ENCODE measurements around the gene PHYHD1.

DNA sequence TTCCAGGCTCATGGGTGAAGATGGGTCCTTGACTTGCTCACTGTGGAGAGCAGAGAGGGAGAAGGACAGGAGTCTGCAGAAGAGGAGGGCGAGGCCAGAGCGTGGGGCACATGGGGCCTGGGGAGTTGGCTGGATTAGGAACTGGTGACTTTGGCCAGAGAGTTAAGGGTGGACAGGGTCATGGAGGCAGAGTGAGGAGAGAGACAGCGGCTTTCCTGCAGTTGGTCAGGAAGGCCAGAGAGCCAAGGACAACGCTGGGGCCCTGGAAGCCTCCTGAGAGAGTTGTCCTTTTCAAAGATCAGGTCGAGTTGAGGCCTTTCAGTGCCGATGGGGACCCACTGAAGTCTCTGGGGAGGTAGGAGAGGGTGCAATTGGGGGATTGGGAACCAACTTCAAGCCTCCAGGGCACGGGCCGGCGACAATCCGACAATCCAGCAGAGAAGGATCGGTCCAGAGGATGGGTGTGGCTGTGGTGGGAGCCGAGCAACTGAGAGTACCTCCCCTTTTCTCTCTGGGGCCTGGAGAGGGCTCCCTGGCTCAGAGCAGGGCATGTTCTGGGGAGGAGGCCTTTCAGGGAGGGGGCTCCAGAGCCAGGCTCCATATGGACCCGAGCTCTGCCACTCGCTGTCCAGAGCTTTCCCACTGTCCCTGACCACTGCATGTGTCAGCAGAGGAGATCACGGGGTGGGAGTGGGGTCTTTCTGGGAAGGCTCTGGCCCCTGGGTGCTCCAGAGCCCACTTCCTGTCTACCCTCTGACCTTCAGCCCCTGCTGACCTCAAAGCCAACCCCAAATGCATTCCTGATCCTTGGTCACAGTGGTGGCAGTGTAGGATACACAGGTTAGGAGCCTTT, 7.5 kb upstream of the PHYHD1 start:
- TF ChIP-seq, protein P1, sequence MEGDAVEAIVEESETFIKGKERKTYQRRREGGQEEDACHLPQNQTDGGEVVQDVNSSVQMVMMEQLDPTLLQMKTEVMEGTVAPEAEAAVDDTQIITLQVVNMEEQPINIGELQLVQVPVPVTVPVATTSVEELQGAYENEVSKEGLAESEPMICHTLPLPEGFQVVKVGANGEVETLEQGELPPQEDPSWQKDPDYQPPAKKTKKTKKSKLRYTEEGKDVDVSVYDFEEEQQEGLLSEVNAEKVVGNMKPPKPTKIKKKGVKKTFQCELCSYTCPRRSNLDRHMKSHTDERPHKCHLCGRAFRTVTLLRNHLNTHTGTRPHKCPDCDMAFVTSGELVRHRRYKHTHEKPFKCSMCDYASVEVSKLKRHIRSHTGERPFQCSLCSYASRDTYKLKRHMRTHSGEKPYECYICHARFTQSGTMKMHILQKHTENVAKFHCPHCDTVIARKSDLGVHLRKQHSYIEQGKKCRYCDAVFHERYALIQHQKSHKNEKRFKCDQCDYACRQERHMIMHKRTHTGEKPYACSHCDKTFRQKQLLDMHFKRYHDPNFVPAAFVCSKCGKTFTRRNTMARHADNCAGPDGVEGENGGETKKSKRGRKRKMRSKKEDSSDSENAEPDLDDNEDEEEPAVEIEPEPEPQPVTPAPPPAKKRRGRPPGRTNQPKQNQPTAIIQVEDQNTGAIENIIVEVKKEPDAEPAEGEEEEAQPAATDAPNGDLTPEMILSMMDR (IDR thresholded peaks at IDR 0.05 in 8 of 11, conservative IDR thresholded peaks at IDR 0.05 in 3 of 11): no peak
- peak; percentile 13 to 60 (median 48) for TF ChIP-seq POLR2AphosphoS5 (IDR thresholded peaks at IDR 0.05)
- no peak for TF ChIP-seq POLR2A (IDR thresholded peaks at IDR 0.05)

Data from spleen (tissue), 7 donors.